ENCODE measurements around the gene CSKMT.
A peak's percentile ranks its signal among the peaks of the same experiment; 100 is the strongest.

The CSKMT gene

GRCh38 chr11:62647609-62648005, 17.5 kb upstream of the CSKMT start:
- Histone ChIP-seq H3K18ac (ENCODE audit: low read depth in 1 of 2, low read length in 2 of 2) (no peak overlapping the region), H2BK5ac (ENCODE audit: low read depth, low read length, poor library complexity, severe bottlenecking) (no peak overlapping the region), H4K91ac (ENCODE audit: low read length) (no peak overlapping the region), H3K4ac (ENCODE audit: low read depth in 1 of 2, low read length in 2 of 2) (no peak overlapping the region), H3K79me1 (replicated peaks; ENCODE audit: low read length, poor library complexity, severe bottlenecking) (peaks cover 21% of the 10 kb centered on the region), H3K4me2 (ENCODE audit: low read length, poor library complexity, severe bottlenecking) (no peak overlapping the region), H3K4me1 (ENCODE audit: control insufficient read depth, insufficient read depth, low read depth, low read length) (peaks cover 14% of the 10 kb centered on the region), H2BK12ac (ENCODE audit: low read length in 2 of 2) (no peak overlapping the region), H4K8ac (ENCODE audit: low read length) (no peak overlapping the region), H3K9ac (ENCODE audit: low read length) (peak overlapping the region; percentile 65), H3K27ac (ENCODE audit: low read length, poor library complexity, severe bottlenecking) (no peak overlapping the region), H2BK120ac (ENCODE audit: low read depth, low read length) (no peak overlapping the region), H2BK15ac (ENCODE audit: low read depth, poor library complexity, severe bottlenecking) (peak overlapping the region; percentile 56), H3K36me3 (ENCODE audit: control insufficient read depth in 1 of 2, insufficient read depth in 2 of 2, low read depth in 1 of 2, low read length in 2 of 2) (peaks cover 45 to 49% of the 10 kb centered on the region in 2 experiments), H2AK5ac (ENCODE audit: low read length, severe bottlenecking) (no peak overlapping the region), H3K23ac (ENCODE audit: low read length in 2 of 2) (no peak overlapping the region), H3K9me3 (ENCODE audit: control insufficient read depth, low read length) (no peaks in the 10 kb centered on the region), H2AFZ (ENCODE audit: low read depth, low read length) (no peak overlapping the region), H3K4me3 (ENCODE audit: insufficient read depth in 1 of 2, low read depth in 1 of 2, low read length in 2 of 2) (no peak overlapping the region), H3K14ac (ENCODE audit: low read length in 2 of 2) (no peak overlapping the region), H3K27me3 (ENCODE audit: control insufficient read depth in 1 of 2, insufficient read depth in 1 of 2, low read length in 2 of 2) (no peaks in the 10 kb centered on the region)
- WGBS: 92% methylated on average over 6 of the region's 6 CpGs
- DNase-seq: no peak

GRCh38 chr11:62648185-62648966, 16.7 kb upstream of the CSKMT start:
- Histone ChIP-seq H2BK120ac (ENCODE audit: low read depth, low read length) (no peak overlapping the region), H4K8ac (ENCODE audit: low read length) (no peak overlapping the region), H2BK5ac (ENCODE audit: low read depth, low read length, poor library complexity, severe bottlenecking) (no peak overlapping the region), H3K79me1 (replicated peaks; ENCODE audit: low read length, poor library complexity, severe bottlenecking) (peaks cover 24% of the 10 kb centered on the region), H3K4ac (ENCODE audit: low read depth in 1 of 2, low read length in 2 of 2) (no peak overlapping the region), H3K36me3 (ENCODE audit: control insufficient read depth in 1 of 2, insufficient read depth in 2 of 2, low read depth in 1 of 2, low read length in 2 of 2) (peaks cover 43% of the 10 kb centered on the region in 2 experiments), H3K9ac (ENCODE audit: low read length) (peak overlapping the region; percentile 65), H2BK12ac (ENCODE audit: low read length in 2 of 2) (no peak overlapping the region), H2AK5ac (ENCODE audit: low read length, severe bottlenecking) (no peak overlapping the region), H2AFZ (ENCODE audit: low read depth, low read length) (no peak overlapping the region), H3K18ac (ENCODE audit: low read depth in 1 of 2, low read length in 2 of 2) (no peak overlapping the region), H4K91ac (ENCODE audit: low read length) (no peak overlapping the region), H3K27ac (ENCODE audit: low read length, poor library complexity, severe bottlenecking) (no peak overlapping the region), H3K4me1 (ENCODE audit: control insufficient read depth, insufficient read depth, low read depth, low read length) (peaks cover 14% of the 10 kb centered on the region), H3K14ac (ENCODE audit: low read length in 2 of 2) (no peak overlapping the region), H3K4me3 (ENCODE audit: insufficient read depth in 1 of 2, low read depth in 1 of 2, low read length in 2 of 2) (no peak overlapping the region), H3K27me3 (ENCODE audit: control insufficient read depth in 1 of 2, insufficient read depth in 1 of 2, low read length in 2 of 2) (no peaks in the 10 kb centered on the region), H3K23ac (ENCODE audit: low read length in 2 of 2) (no peak overlapping the region), H3K4me2 (ENCODE audit: low read length, poor library complexity, severe bottlenecking) (no peak overlapping the region), H3K9me3 (ENCODE audit: control insufficient read depth, low read length) (no peaks in the 10 kb centered on the region), H2BK15ac (ENCODE audit: low read depth, poor library complexity, severe bottlenecking) (peak overlapping the region; percentile 56)
- WGBS: 96% methylated on average over 24 of the region's 24 CpGs
- DNase-seq: no peak

DNA sequence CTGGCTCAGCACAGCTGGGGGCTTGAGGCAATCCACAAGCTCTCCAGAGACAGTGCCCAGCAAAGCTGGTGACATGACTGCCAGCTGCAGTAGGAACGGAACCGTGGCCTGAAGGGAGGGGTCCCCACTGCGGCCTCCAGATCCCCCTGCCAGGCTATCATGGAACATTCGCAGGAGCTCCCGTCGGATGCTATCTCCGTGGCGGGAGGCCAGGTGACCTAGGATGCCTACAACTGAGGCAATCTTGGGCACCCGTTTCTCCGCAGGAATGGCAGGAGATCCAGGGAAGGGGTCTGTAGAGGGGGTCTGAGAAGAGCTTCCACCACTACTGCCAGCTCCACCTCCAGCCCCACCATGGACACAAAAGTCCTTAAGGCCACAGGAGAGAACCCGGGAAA, 16.1 kb upstream of the CSKMT start:
- Histone ChIP-seq H3K9ac (ENCODE audit: low read length) (no peak overlapping the region), H2BK5ac (ENCODE audit: low read depth, low read length, poor library complexity, severe bottlenecking) (no peak overlapping the region), H3K27ac (ENCODE audit: low read length, poor library complexity, severe bottlenecking) (no peak overlapping the region), H2BK120ac (ENCODE audit: low read depth, low read length) (no peak overlapping the region), H3K4me2 (ENCODE audit: low read length, poor library complexity, severe bottlenecking) (no peak overlapping the region), H4K91ac (ENCODE audit: low read length) (no peak overlapping the region), H3K23ac (ENCODE audit: low read length in 2 of 2) (no peak overlapping the region), H3K14ac (ENCODE audit: low read length in 2 of 2) (no peak overlapping the region), H3K79me1 (replicated peaks; ENCODE audit: low read length, poor library complexity, severe bottlenecking) (peaks cover 24% of the 10 kb centered on the region), H2AK5ac (ENCODE audit: low read length, severe bottlenecking) (no peak overlapping the region), H3K18ac (ENCODE audit: low read depth in 1 of 2, low read length in 2 of 2) (no peak overlapping the region), H3K9me3 (ENCODE audit: control insufficient read depth, low read length) (no peaks in the 10 kb centered on the region), H2BK15ac (ENCODE audit: low read depth, poor library complexity, severe bottlenecking) (no peak overlapping the region), H2BK12ac (ENCODE audit: low read length in 2 of 2) (no peak overlapping the region), H3K27me3 (ENCODE audit: control insufficient read depth in 1 of 2, insufficient read depth in 1 of 2, low read length in 2 of 2) (no peaks in the 10 kb centered on the region), H3K4ac (ENCODE audit: low read depth in 1 of 2, low read length in 2 of 2) (no peak overlapping the region), H3K4me3 (ENCODE audit: insufficient read depth in 1 of 2, low read depth in 1 of 2, low read length in 2 of 2) (no peak overlapping the region), H3K4me1 (ENCODE audit: control insufficient read depth, insufficient read depth, low read depth, low read length) (peaks cover 16% of the 10 kb centered on the region), H3K36me3 (ENCODE audit: control insufficient read depth in 1 of 2, insufficient read depth in 2 of 2, low read depth in 1 of 2, low read length in 2 of 2) (peaks cover 37% of the 10 kb centered on the region in 2 experiments), H4K8ac (ENCODE audit: low read length) (no peak overlapping the region), H2AFZ (ENCODE audit: low read depth, low read length) (no peak overlapping the region)
- 94% methylated on average over 9 of the region's 11 CpGs for WGBS
- DNase-seq: no peak

DNA sequence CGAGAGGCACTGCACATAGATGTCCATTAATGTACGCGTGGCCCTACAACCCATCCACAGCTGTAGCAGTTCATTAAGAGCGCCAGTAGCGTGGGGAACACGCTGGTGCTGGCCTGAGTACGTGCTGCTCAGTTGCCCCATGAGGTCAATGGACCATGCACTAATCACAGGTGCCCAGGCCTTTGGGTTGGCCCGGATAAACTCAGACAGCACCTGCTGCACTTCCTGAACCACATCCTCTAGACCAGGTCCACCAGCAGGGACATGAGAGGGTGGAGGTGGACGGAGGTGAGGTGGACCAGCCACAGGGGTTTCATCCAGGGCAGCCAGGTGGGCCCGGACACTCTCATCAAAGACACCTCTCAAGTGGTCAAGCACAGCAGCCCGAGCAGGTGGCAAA, 15.6 kb upstream of the CSKMT start:
- no peak overlapping the region for H2BK5ac ChIP-seq (ENCODE audit: low read depth, low read length, poor library complexity, severe bottlenecking)
- no peak for DNase-seq
- H2AK5ac ChIP-seq (ENCODE audit: low read length, severe bottlenecking): no peak overlapping the region
- no peak overlapping the region for H4K91ac ChIP-seq (ENCODE audit: low read length)
- H2BK15ac ChIP-seq (ENCODE audit: low read depth, poor library complexity, severe bottlenecking): no peak overlapping the region
- H4K8ac ChIP-seq (ENCODE audit: low read length): no peak overlapping the region
- H3K23ac ChIP-seq (ENCODE audit: low read length in 2 of 2): no peak overlapping the region
- no peak overlapping the region for H3K27ac ChIP-seq (ENCODE audit: low read length, poor library complexity, severe bottlenecking)
- no peak overlapping the region for H3K4me3 ChIP-seq (ENCODE audit: insufficient read depth in 1 of 2, low read depth in 1 of 2, low read length in 2 of 2)
- no peak overlapping the region for H3K18ac ChIP-seq (ENCODE audit: low read depth in 1 of 2, low read length in 2 of 2)
- no peak overlapping the region for H3K9ac ChIP-seq (ENCODE audit: low read length)
- no peak overlapping the region for H3K4me2 ChIP-seq (ENCODE audit: low read length, poor library complexity, severe bottlenecking)
- peaks cover 24% of the 10 kb centered on the region for H3K79me1 ChIP-seq (replicated peaks; ENCODE audit: low read length, poor library complexity, severe bottlenecking)
- H2BK12ac ChIP-seq (ENCODE audit: low read length in 2 of 2): no peak overlapping the region
- H3K9me3 ChIP-seq (ENCODE audit: control insufficient read depth, low read length): no peaks in the 10 kb centered on the region
- no peak overlapping the region for H3K14ac ChIP-seq (ENCODE audit: low read length in 2 of 2)
- no peak overlapping the region for H2AFZ ChIP-seq (ENCODE audit: low read depth, low read length)
- peaks cover 32% of the 10 kb centered on the region in 2 experiments for H3K36me3 ChIP-seq (ENCODE audit: control insufficient read depth in 1 of 2, insufficient read depth in 2 of 2, low read depth in 1 of 2, low read length in 2 of 2)
- no peak overlapping the region for H2BK120ac ChIP-seq (ENCODE audit: low read depth, low read length)
- H3K4me1 ChIP-seq (ENCODE audit: control insufficient read depth, insufficient read depth, low read depth, low read length): peaks cover 16% of the 10 kb centered on the region
- H3K4ac ChIP-seq (ENCODE audit: low read depth in 1 of 2, low read length in 2 of 2): no peak overlapping the region
- 99% methylated on average over 11 of the region's 11 CpGs for WGBS
- no peaks in the 10 kb centered on the region for H3K27me3 ChIP-seq (ENCODE audit: control insufficient read depth in 1 of 2, insufficient read depth in 1 of 2, low read length in 2 of 2)

All from mesenchymal stem cell (in vitro differentiated cells and primary cell).